Aorta (tissue), 5 donors: ENCODE data around the gene PAX7. TPM values are rescaled to one million over a fixed set of nuclear protein-coding genes. Genes with fewer than 3 reads are reported as not detected.
"Not testable (repeated sequence)": the region's sequence is repeated elsewhere in the genome, so short reads cannot be mapped to it uniquely, and the experiment has no call there.

Source experiments
- ATAC-seq: fragments of 200-7000 bp; cut with Tn5 transposase; one replicate; pipeline ENCODE4 v1.9.1; 2022; ENCODE audit warnings: moderate library complexity; ENCODE audit not compliant: low FRiP score
- DNase-seq, 2 donors: peaks; one replicate each; pipeline ENCODE4 v3.0.0-alpha.2; 2020
- H3K27ac ChIP-seq, 2 donors: one replicate each; pipeline ENCODE4 v1.5.1; 2013; ENCODE audit warnings: low read length in 2 of 2, mild to moderate bottlenecking in 2 of 2, moderate library complexity in 2 of 2, control low read depth in 1 of 2, inconsistent platforms in 1 of 2, low read depth in 1 of 2
- H3K27me3 ChIP-seq, 2 donors: one replicate each; pipeline ENCODE4 v1.6.1; 2013; ENCODE audit warnings: control low read depth in 1 of 2, low read length in 1 of 2, mild to moderate bottlenecking in 1 of 2, moderate library complexity in 1 of 2; ENCODE audit not compliant: insufficient read depth in 2 of 2, control insufficient read depth in 1 of 2
- H3K36me3 ChIP-seq, 2 donors: one replicate each; pipeline ENCODE4 v1.6.1; 2013; ENCODE audit warnings: control low read depth in 1 of 2, low read length in 1 of 2, mild to moderate bottlenecking in 1 of 2; ENCODE audit not compliant: insufficient read depth in 2 of 2, control insufficient read depth in 1 of 2
- H3K4me1 ChIP-seq, 2 donors: one replicate each; pipeline ENCODE4 v1.6.1; 2013; ENCODE audit warnings: low read length in 2 of 2, control low read depth in 1 of 2, mild to moderate bottlenecking in 1 of 2, moderate library complexity in 1 of 2; ENCODE audit not compliant: insufficient read depth in 2 of 2, control insufficient read depth in 1 of 2
- H3K4me3 ChIP-seq, 2 donors: one replicate each; pipeline ENCODE4 v1.5.1; 2013; ENCODE audit warnings: low read length in 2 of 2, control low read depth in 1 of 2, mild to moderate bottlenecking in 1 of 2
- H3K9me3 ChIP-seq: one replicate; pipeline ENCODE4 v1.6.1; 2013; ENCODE audit warnings: mild to moderate bottlenecking, low read length; ENCODE audit not compliant: control insufficient read depth
- WGBS, 2 donors: extraction: QIAGEN DNeasy Blood & Tissue Kit; methylation state at CpG; one replicate each; pipeline ENCODE4 v1.1.7; 2013; 5-methylcytosine and 5-hydroxymethylcytosine counted together
- intact Hi-C, 2 donors: fragments of 100-400 bp; cut with DNase I; formaldehyde crosslinking; loops; one replicate each; pipeline versions ENCODE4 v1.14.2 to v1.15.0; 2022
- polyA plus RNA-seq, 2 donors: library from polyadenylated mRNA; stranded (reverse); fragments of 200-250 nt; gene quantifications; one replicate each; pipeline ENCODE4 v1.2.3, GENCODE V29; 2013
- total RNA-seq, 2 donors: library from RNA; stranded (reverse); fragmentation: NEBNext Ultra II Directional; extraction: Animal tissue kit (Norgen Biotek cat#: 25700); gene quantifications; one replicate each; pipeline ENCODE4 v1.2.1, GENCODE V29; 2021
- donor health status: healthy with polysubstance abuse.
- donor health status: Bipolar disorder and iron deficiency.
- donor health status: DM: no; HTN: no; CAD: no.
- donor health status: DM: no; HTN: no; CAD: no.
- donor health status: DM: yes; HTN: yes; CAD: no.

Gene PAX7
- total and polyA plus RNA-seq, 4 donors = not detected

GRCh38 chr1:18743233-18743632 lies 112.6 kb downstream of the PAX7 start:
- H3K4me3 ChIP-seq = no peak overlapping the region
- no peaks in the 10 kb centered on the region for H3K27me3 ChIP-seq
- WGBS, 2 donors = 44 to 45% methylated on average over 7 of the region's 7 CpGs
- no peaks in the 10 kb centered on the region for H3K36me3 ChIP-seq
- H3K27ac ChIP-seq = no peak overlapping the region
- no peaks in the 10 kb centered on the region for H3K4me1 ChIP-seq
- intact Hi-C loops = no loop called here
- ATAC-seq (no peak), DNase-seq (peak in 1 of 2 donors; percentile 32)
- no peaks in the 10 kb centered on the region for H3K9me3 ChIP-seq

GRCh38 chr1:18744381-18744780 lies 113.7 kb downstream of the PAX7 start:
- 85 to 100% methylated on average over 1 of the region's 1 CpG for WGBS, 2 donors
- intact Hi-C loops, H3K4me3 ChIP-seq, H3K9me3 ChIP-seq, DNase-seq, H3K27ac ChIP-seq, ATAC-seq, H3K4me1 ChIP-seq, H3K27me3 ChIP-seq, H3K36me3 ChIP-seq: not testable (repeated sequence)

GRCh38 chr1:18746981-18747380 lies 116.3 kb downstream of the PAX7 start:
- no peak overlapping the region for H3K27ac ChIP-seq
- intact Hi-C loops = no loop called here
- no peak overlapping the region for H3K4me3 ChIP-seq
- H3K4me1 ChIP-seq = no peaks in the 10 kb centered on the region
- no peak for DNase-seq
- H3K9me3 ChIP-seq = peaks cover 5% of the 10 kb centered on the region
- 79% methylated on average over 5 of the region's 5 CpGs for WGBS, 2 donors
- no peak for ATAC-seq
- no peaks in the 10 kb centered on the region for H3K36me3 ChIP-seq
- H3K27me3 ChIP-seq = no peaks in the 10 kb centered on the region

GRCh38 chr1:18747671-18748070 lies 117.0 kb downstream of the PAX7 start:
- Histone ChIP-seq H3K36me3 (no peaks in the 10 kb centered on the region), H3K4me3 (no peak overlapping the region), H3K9me3 (peaks cover 6% of the 10 kb centered on the region), H3K27ac (no peak overlapping the region), H3K27me3 (no peaks in the 10 kb centered on the region), H3K4me1 (no peaks in the 10 kb centered on the region)
- ATAC-seq = no peak
- WGBS, 2 donors = 68 to 74% methylated on average over 5 of the region's 5 CpGs
- intact Hi-C loops = no loop called here
- DNase-seq = no peak

- Histone ChIP-seq H3K4me1 (no peaks in the 10 kb centered on the region), H3K36me3 (no peaks in the 10 kb centered on the region), H3K27me3 (no peaks in the 10 kb centered on the region), H3K9me3 (peaks cover 6% of the 10 kb centered on the region), H3K27ac (no peak overlapping the region), H3K4me3 (no peak overlapping the region)
- ATAC-seq (no peak), DNase-seq (no peak)
- intact Hi-C loops = no loop called here
- WGBS, 2 donors = 72 to 74% methylated on average over 10 of the region's 10 CpGs
These were observed 117.8 kb downstream of the PAX7 start for GRCh38 chr1:18748435-18748834.

GRCh38 chr1:18749569-18749968 lies 118.9 kb downstream of the PAX7 start:
- H3K9me3 ChIP-seq = peaks cover 6% of the 10 kb centered on the region
- ATAC-seq (no peak), DNase-seq (no peak)
- H3K36me3 ChIP-seq = no peaks in the 10 kb centered on the region
- H3K27me3 ChIP-seq = no peaks in the 10 kb centered on the region
- no peaks in the 10 kb centered on the region for H3K4me1 ChIP-seq
- no peak overlapping the region for H3K27ac ChIP-seq
- H3K4me3 ChIP-seq = no peak overlapping the region
- intact Hi-C loops = no loop called here

- no peak overlapping the region for H3K4me3 ChIP-seq
- no peaks in the 10 kb centered on the region for H3K36me3 ChIP-seq
- ATAC-seq = no peak
- intact Hi-C loops = no loop called here
- no peak overlapping the region for H3K27ac ChIP-seq
- 89 to 90% methylated on average over 2 of the region's 2 CpGs for WGBS, 2 donors
- no peak for DNase-seq
- H3K4me1 ChIP-seq = no peaks in the 10 kb centered on the region
- no peaks in the 10 kb centered on the region for H3K27me3 ChIP-seq
- peaks cover 8% of the 10 kb centered on the region for H3K9me3 ChIP-seq
These were observed 120.0 kb downstream of the PAX7 start for GRCh38 chr1:18750600-18750999.

- intact Hi-C loops = no loop called here
- Histone ChIP-seq H3K9me3 (peaks cover 8% of the 10 kb centered on the region), H3K36me3 (no peaks in the 10 kb centered on the region), H3K4me1 (no peaks in the 10 kb centered on the region), H3K27me3 (no peaks in the 10 kb centered on the region), H3K27ac (no peak overlapping the region), H3K4me3 (no peak overlapping the region)
- DNase-seq (peak in 1 of 2 donors; percentile 46), ATAC-seq (no peak)
- WGBS, 2 donors = 44 to 47% methylated on average over 4 of the region's 4 CpGs
These were observed 120.8 kb downstream of the PAX7 start for GRCh38 chr1:18751425-18751824.

GRCh38 chr1:18752409-18752808 lies 121.8 kb downstream of the PAX7 start:
- peaks cover 8% of the 10 kb centered on the region for H3K9me3 ChIP-seq
- ATAC-seq (no peak), DNase-seq (no peak)
- no peak overlapping the region for H3K4me3 ChIP-seq
- H3K36me3 ChIP-seq = no peaks in the 10 kb centered on the region
- intact Hi-C loops = no loop called here
- no peaks in the 10 kb centered on the region for H3K4me1 ChIP-seq
- no peaks in the 10 kb centered on the region for H3K27me3 ChIP-seq
- no peak overlapping the region for H3K27ac ChIP-seq
